ENCODE data around the gene PRR18.

The PRR18 gene

DNA sequence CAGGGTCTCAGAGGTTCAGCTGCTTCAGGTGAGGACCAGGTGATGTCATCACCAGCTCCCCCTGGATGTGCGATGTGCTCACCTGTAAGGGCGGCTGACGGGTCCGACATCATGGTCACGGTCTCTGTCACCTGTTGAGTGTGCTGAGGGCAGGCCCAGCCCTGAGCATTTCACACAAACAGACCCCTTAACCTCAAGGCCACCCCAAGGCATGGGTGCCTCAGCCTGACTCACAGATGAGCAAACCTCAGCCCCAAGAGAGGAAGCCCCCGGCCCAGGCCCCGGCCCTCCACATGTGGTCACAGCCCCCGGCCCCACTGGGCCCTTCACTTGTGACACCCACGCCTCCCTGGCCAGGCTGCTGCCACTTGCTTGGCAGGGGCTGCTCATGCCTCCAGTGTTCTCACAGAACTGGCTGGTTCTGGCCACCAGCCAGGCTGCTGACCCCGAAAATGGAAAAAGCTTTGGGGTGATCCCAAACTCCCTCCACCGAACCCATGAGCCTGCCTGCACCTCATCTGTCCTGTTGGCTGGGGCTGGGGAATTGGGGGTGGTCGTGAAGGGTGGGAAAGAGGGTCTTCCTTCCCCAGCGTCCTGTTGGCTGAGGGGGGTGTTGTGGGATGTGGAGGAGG is 33.3 kb downstream of the PRR18 start:
- no peak for DNase-seq (ENCODE audit: low read depth in 3 of 3)

- no peak for DNase-seq (ENCODE audit: low read depth in 3 of 3)
Observed at GRCh38 chr6:166274163-166274562, 34.0 kb downstream of the PRR18 start.

GRCh38 chr6:166271376-166271765 is 36.8 kb downstream of the PRR18 start:
- no peak for DNase-seq (ENCODE audit: low read depth in 3 of 3)

GRCh38 chr6:166270706-166271375 is 37.4 kb downstream of the PRR18 start:
- no peak for DNase-seq (ENCODE audit: low read depth in 3 of 3)

DNA sequence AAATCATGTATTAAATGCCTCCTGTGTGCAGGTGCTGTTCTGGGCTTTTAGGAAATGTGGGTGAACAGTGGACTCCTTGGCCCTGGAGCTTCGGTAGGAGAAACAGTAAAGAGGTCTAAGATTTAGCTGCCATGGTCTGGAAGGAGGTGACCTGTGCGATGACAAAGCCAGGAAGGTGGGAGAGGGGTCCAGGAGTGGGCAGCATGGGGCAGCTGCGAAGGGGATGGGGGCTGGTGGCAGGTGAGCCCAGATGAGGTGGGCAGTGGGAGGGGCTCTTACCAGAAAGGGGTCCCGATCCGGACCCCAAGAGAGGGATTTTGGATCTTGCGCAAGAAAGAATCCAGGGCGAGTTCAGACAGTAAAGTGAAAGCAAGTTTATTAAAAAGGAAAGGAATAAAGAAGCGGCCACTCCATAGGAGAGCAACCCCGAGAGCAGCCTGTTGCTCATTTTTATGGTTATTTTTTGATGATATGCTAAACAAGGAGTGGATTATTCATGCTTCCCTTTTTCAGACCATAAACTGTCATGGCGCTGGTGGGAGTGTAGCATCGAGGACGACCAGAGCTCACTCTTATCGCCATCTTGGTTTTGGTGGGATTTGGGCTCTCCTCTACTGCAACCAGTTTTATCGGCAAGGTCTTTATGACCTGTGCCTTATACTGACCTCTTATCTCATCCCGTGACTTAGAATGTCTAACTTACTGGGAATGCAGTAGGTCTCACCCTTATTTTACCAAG is 38.7 kb downstream of the PRR18 start:
- no peak for DNase-seq (ENCODE audit: low read depth in 3 of 3)

DNA sequence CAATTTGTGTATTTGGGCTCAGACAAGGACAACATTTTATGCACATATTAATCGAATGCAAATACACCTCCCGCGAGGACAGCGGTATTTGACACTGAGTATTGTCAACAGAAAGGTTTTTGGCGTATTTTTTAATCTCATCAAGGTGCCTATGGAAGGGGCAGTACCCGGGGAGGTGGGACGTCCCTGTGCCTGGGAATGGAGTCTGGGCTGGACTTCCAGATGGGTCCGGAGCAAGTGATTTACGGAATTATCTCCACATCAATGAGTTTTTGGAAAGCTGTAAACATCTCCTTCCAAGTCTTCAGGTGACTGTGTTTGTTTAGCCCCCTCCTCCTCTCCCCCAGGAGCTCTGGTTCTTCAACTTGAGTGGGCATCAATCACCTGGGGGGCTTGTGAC is 39.8 kb downstream of the PRR18 start:
- no peak for DNase-seq (ENCODE audit: low read depth in 3 of 3)

GRCh38 chr6:166267526-166267925 is 40.7 kb downstream of the PRR18 start:
- no peak for DNase-seq (ENCODE audit: low read depth in 3 of 3)

GRCh38 chr6:166266336-166266735 is 41.9 kb downstream of the PRR18 start:
- no peak for DNase-seq (ENCODE audit: low read depth in 3 of 3)

GRCh38 chr6:166262743-166263515 is 45.3 kb downstream of the PRR18 start:
- no peak for DNase-seq (ENCODE audit: low read depth in 3 of 3)

- DNase-seq (ENCODE audit: low read depth in 3 of 3), result no peak
Observed at GRCh38 chr6:166259296-166259977, 48.8 kb downstream of the PRR18 start.

GRCh38 chr6:166258854-166259276 is 49.3 kb downstream of the PRR18 start:
- no peak for DNase-seq (ENCODE audit: low read depth in 3 of 3)

GRCh38 chr6:166257911-166258318 is 50.3 kb downstream of the PRR18 start:
- peak in 1 of 3 donors; percentile 38 for DNase-seq (ENCODE audit: low read depth in 3 of 3)
